Vagina (tissue), 2 donors: ENCODE data around the gene PARD3. TPM values are rescaled to one million over a fixed set of nuclear protein-coding genes. Genes with fewer than 3 reads are reported as not detected.
A peak's percentile ranks its signal among the peaks of the same experiment; 100 is the strongest.

Experiments
- DNase-seq, 2 donors: peaks; one replicate each; pipeline ENCODE4 v3.0.0-alpha.2; 2017; ENCODE audit errors: extremely low spot score in 2 of 2
- H3K27ac ChIP-seq: fragments of 200-600 bp; sonication (generic); one replicate; pipeline ENCODE4 v1.5.1; 2019
- H3K27me3 ChIP-seq: fragments of 200-600 bp; sonication (generic); one replicate; pipeline ENCODE4 v1.5.1; 2019
- H3K36me3 ChIP-seq, 2 donors: fragments of 200-600 bp; sonication (generic); one replicate each; pipeline ENCODE4 v1.5.1; 2017 to 2019
- H3K4me1 ChIP-seq: fragments of 200-600 bp; sonication (generic); one replicate; pipeline ENCODE4 v1.5.1; 2019
- H3K4me3 ChIP-seq, 2 donors: fragments of 200-600 bp; sonication (generic); 1 replicate in 1 of 2; 2 replicates in 1 of 2; pipeline ENCODE4 v1.5.1; 2016 to 2019
- H3K9me3 ChIP-seq: fragments of 200-600 bp; sonication (generic); one replicate; pipeline ENCODE4 v1.5.1; 2019
- CTCF ChIP-seq, 3 experiments: fragments of 450-650 bp in 2 of 3; fragments of 200-600 bp in 1 of 3; sonication (generic) in 1 of 3; IDR thresholded peaks; one replicate each; pipeline ENCODE4 v1.5.1; 2017 to 2019; ENCODE audit warnings: antibody characterized with exemption in 3 of 3, mild to moderate bottlenecking in 2 of 3, moderate library complexity in 2 of 3
- POLR2A ChIP-seq, 2 donors: fragments of 450-650 bp; IDR thresholded peaks; one replicate each; pipeline ENCODE4 v1.6.1; 2017; ENCODE audit warnings: antibody characterized with exemption in 2 of 2, mild to moderate bottlenecking in 2 of 2, moderate library complexity in 2 of 2
- POLR2AphosphoS5 ChIP-seq, 2 donors: sonication (generic); formaldehyde crosslinking; IDR thresholded peaks; one replicate each; pipeline ENCODE4 v1.9.0; 2017; ENCODE audit warnings: antibody characterized with exemption in 2 of 2, mild to moderate bottlenecking in 2 of 2, low read depth in 1 of 2; ENCODE audit not compliant: insufficient read depth in 1 of 2
- intact Hi-C: fragments of 100-400 bp; cut with DNase I; formaldehyde crosslinking; loops from one replicate; pipeline ENCODE4 v1.15.1; 2023
- total RNA-seq: library from RNA; depleted of rRNA; stranded (reverse); fragments of >200 nt; gene quantifications from one replicate; pipeline ENCODE4 v1.2.3, GENCODE V29; 2016

PARD3 gene
- total RNA-seq, 1 donor from 2014 or later, result 95.5 TPM

- Histone ChIP-seq H3K9me3 (no peaks in the 10 kb centered on the region), H3K4me1 (peaks cover 40% of the 10 kb centered on the region), H3K36me3 (peaks cover 0 to 9% of the 10 kb centered on the region in 2 donors), H3K27me3 (no peaks in the 10 kb centered on the region), H3K4me3 (no peak overlapping the region), H3K27ac (no peak overlapping the region)
- DNase-seq, result no peak
- intact Hi-C loops, result no loop called here
- peak in 1 of 2 donors; percentile 79 for TF ChIP-seq POLR2AphosphoS5 (IDR thresholded peaks at IDR 0.05; ENCODE audit: insufficient read depth in 1 of 2, low read depth in 1 of 2)
- TF ChIP-seq CTCF (IDR thresholded peaks at IDR 0.05), result no peak
Measured at GRCh38 chr10:34690383-34691049, 124.6 kb downstream of the PARD3 start.

- intact Hi-C loops, result no loop called here
- Histone ChIP-seq H3K4me3 (no peak overlapping the region), H3K27me3 (no peaks in the 10 kb centered on the region), H3K36me3 (peaks cover 0 to 9% of the 10 kb centered on the region in 2 donors), H3K9me3 (no peaks in the 10 kb centered on the region), H3K4me1 (peaks cover 40% of the 10 kb centered on the region), H3K27ac (no peak overlapping the region)
- no peak for DNase-seq
- TF ChIP-seq POLR2A (IDR thresholded peaks at IDR 0.05) (no peak), CTCF (IDR thresholded peaks at IDR 0.05) (no peak), POLR2AphosphoS5 (IDR thresholded peaks at IDR 0.05; ENCODE audit: insufficient read depth in 1 of 2, low read depth in 1 of 2) (no peak)
Measured at GRCh38 chr10:34689053-34689452, 126.0 kb downstream of the PARD3 start.

- TF ChIP-seq POLR2AphosphoS5 (IDR thresholded peaks at IDR 0.05; ENCODE audit: insufficient read depth in 1 of 2, low read depth in 1 of 2) (no peak), CTCF (IDR thresholded peaks at IDR 0.05) (no peak), POLR2A (IDR thresholded peaks at IDR 0.05) (no peak)
- intact Hi-C loops, result no loop called here
- Histone ChIP-seq H3K36me3 (no peaks in the 10 kb centered on the region), H3K9me3 (no peaks in the 10 kb centered on the region), H3K27ac (no peak overlapping the region), H3K27me3 (no peaks in the 10 kb centered on the region), H3K4me3 (no peak overlapping the region), H3K4me1 (peaks cover 40% of the 10 kb centered on the region)
- DNase-seq, result peak in 1 of 2 donors; percentile 60
Measured at GRCh38 chr10:34687434-34688210, 127.5 kb downstream of the PARD3 start.

GRCh38 chr10:34682580-34682979 is 132.5 kb downstream of the PARD3 start:
- DNase-seq, result no peak
- intact Hi-C loops, result no loop called here
- TF ChIP-seq CTCF (IDR thresholded peaks at IDR 0.05) (no peak), POLR2A (IDR thresholded peaks at IDR 0.05) (no peak), POLR2AphosphoS5 (IDR thresholded peaks at IDR 0.05; ENCODE audit: insufficient read depth in 1 of 2, low read depth in 1 of 2) (no peak)
- no peak overlapping the region for H3K27ac ChIP-seq
- H3K4me3 ChIP-seq, result no peak overlapping the region
- peaks cover 11% of the 10 kb centered on the region for H3K4me1 ChIP-seq
- no peaks in the 10 kb centered on the region for H3K9me3 ChIP-seq
- no peaks in the 10 kb centered on the region for H3K36me3 ChIP-seq
- no peaks in the 10 kb centered on the region for H3K27me3 ChIP-seq

- Histone ChIP-seq H3K9me3 (no peaks in the 10 kb centered on the region), H3K36me3 (no peaks in the 10 kb centered on the region), H3K27me3 (no peaks in the 10 kb centered on the region), H3K4me1 (peaks cover 6% of the 10 kb centered on the region), H3K4me3 (no peak overlapping the region), H3K27ac (no peak overlapping the region)
- no peak for DNase-seq
- intact Hi-C loops, result no loop called here
- TF ChIP-seq POLR2A (IDR thresholded peaks at IDR 0.05), result no peak
Measured at GRCh38 chr10:34681933-34682332, 133.2 kb downstream of the PARD3 start.
